Measurements from ENCODE around the gene PREP. TPM values are rescaled to one million over a fixed set of nuclear protein-coding genes. Genes with fewer than 3 reads are reported as not detected.

PREP gene
- total RNA-seq (2021) (35.8 and 36.7 TPM in 2 replicates), Bru-seq, nascent RNA (percentile 79 among the genes with signal in this experiment), BruChase-seq, experiment 1, labeled RNA remaining after a 2-hour chase (percentile 66 among the genes with signal in this experiment), BruChase-seq, experiment 2, labeled RNA remaining after a 6-hour chase (percentile 66 among the genes with signal in this experiment)
- long read RNA-seq, transcript PREP-201 (15 exons, 2,905 nt) = major isoform, 29 of 62 reads
- long read RNA-seq, partial matches to known transcripts = 9 of 62 reads
- long read RNA-seq, other reads (novel, unspliced or antisense) = 24 of 62 reads

DNA sequence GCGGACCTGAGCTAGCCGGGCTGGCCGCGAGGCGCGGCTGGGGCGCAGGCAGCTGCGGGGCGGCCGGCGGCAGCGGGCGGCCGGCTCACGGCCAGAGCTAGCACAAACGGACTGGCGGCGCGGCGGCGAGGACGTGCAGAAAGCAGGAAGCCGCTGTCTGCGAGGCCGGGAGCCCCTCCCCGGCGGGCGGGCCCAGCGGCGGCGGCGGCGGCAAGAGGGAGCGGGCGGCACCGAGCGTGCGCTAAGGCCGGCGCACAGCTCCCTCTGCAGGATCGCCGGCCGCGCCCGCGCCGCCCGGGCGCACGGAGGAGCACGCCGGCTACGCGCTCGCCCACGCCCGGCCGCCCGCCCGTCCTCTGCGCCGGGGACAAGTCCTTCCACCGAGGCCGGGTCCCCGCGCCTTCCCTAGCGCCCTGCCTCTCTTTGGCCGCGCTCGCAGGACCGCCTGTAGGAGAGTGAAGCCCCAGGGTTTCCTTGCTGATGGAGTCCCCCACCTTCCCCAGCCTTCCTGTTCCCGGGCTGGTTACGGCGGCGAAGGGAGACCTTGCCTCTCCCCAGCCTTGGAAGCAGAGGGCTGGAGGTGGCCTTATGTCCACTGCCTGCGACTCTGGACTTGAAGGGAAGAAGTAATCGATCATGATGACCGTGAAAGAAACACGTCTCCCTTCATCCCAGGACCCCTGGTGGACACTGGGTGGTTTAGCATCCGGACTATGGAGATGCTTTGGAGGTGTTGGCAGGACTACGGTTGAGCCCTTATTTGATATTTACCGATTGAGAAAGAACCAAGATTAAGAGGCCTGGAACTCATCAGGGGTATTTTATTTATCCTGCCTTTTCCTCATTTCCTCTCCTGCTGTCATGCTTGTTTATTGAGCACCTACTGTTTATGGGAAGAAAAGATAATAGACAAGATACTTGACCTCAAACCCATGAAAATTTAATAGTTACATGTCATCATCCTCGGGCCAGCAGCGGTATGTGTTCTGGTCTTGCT, at the start of gene PREP:
TSS of gene PREP (minus strand) at position 144 of the 997 bp plus-strand sequence. CDS start 191 bp downstream, outside the sequence.
- H3K4me3 ChIP-seq = peak within 1 kb of the TSS; percentile 81
- CTCF ChIA-PET = interaction anchor here (0.6 to 1.2 kb wide), 9 partner anchors 21 to 316 kb away, joined by 3 to 7 read pairs (median 3); no protein-coding TSS in a partner anchor
- peaks cover 11% of the 10 kb centered on the region; the same call in 1 of the 2 replicates for H4K20me1 ChIP-seq (ENCODE audit: insufficient read depth)
- peak within 1 kb of the TSS; percentile 84 for H3K4me2 ChIP-seq
- H3K36me3 ChIP-seq (ENCODE audit: low read depth) = no peaks in the 10 kb centered on the region
- H3K9me3 ChIP-seq (ENCODE audit: insufficient read depth, low read depth) = no peaks in the 10 kb centered on the region
- POLR2A ChIA-PET (ENCODE audit: unreplicated experiment) = interaction anchor here (0.6 to 0.8 kb wide), 4 partner anchors 14 to 318 kb away, joined by 3 to 61 read pairs (median 8); no protein-coding TSS in a partner anchor
- H3K9me2 ChIP-seq (ENCODE audit: insufficient read depth) = no peaks in the 10 kb centered on the region
- intact Hi-C loops (cut with micrococcal nuclease; ENCODE audit: unreplicated experiment) = loop anchor here (1.0 to 2.0 kb wide), 5 partner anchors 28 to 316 kb away; no protein-coding TSS in a partner anchor
- no peaks in the 10 kb centered on the region for H3K27me3 ChIP-seq (ENCODE audit: insufficient read depth, low read depth)
- peaks cover 44% of the 10 kb centered on the region for H3K79me2 ChIP-seq (ENCODE audit: low read depth)
- DNase-seq = peak; percentile 68 to 90
- TF ChIP-seq EZH2 (IDR thresholded peaks at IDR 0.05; ENCODE audit: low read depth) = no peak
- peak; percentile 96 for TF ChIP-seq CTCF (conservative IDR thresholded peaks at IDR 0.05)
- peaks cover 20% of the 10 kb centered on the region for H3K4me1 ChIP-seq (replicated peaks; ENCODE audit: insufficient read depth)
- peak within 1 kb of the TSS; percentile 69 for H3K27ac ChIP-seq
- no peaks in the 10 kb centered on the region; the same call in 1 of the 2 replicates for H3F3A ChIP-seq (ENCODE audit: insufficient read depth, low read depth)
- H2AFZ ChIP-seq = peak within 1 kb of the TSS; percentile 95
- no TSS peak for BruUV-seq (replicated peaks)

DNA sequence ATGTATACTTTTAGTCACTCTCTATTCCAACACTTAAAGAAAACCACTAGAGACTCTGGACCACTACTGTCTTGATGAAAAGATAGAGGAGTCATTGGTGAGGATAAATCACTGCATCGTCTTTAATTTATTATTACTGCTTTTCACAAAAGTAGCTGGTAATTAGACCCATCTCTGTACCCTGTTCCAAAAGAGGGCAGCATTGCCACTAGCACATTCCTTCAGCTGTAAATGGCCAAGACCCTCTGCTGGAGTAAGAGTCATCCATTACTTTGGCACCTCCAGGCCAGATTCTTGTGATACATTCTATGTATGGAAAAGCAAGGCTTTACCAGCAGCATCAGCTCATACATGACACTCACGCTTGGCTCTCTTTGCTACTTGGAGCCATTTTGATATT, 49.5 kb upstream of the PREP start:
- H3K79me2 ChIP-seq (ENCODE audit: low read depth) = no peaks in the 10 kb centered on the region
- H3F3A ChIP-seq (ENCODE audit: insufficient read depth, low read depth) = no peaks in the 10 kb centered on the region
- intact Hi-C loops (cut with micrococcal nuclease; ENCODE audit: unreplicated experiment) = no loop called here
- ChIA-PET CTCF (no interaction called here), POLR2A (ENCODE audit: unreplicated experiment) (no interaction called here)
- H2AFZ ChIP-seq = no peak overlapping the region
- no peaks in the 10 kb centered on the region for H3K27me3 ChIP-seq (ENCODE audit: insufficient read depth, low read depth)
- no peak for DNase-seq
- no TSS peak for BruUV-seq (replicated peaks)
- H3K9me3 ChIP-seq (ENCODE audit: insufficient read depth, low read depth) = 0 out of 2 replicates have a peak, but pooled peaks cover 3% of the 10 kb centered on the region
- TF ChIP-seq CTCF (conservative IDR thresholded peaks at IDR 0.05) (no peak), EZH2 (IDR thresholded peaks at IDR 0.05; ENCODE audit: low read depth) (no peak)
- no peaks in the 10 kb centered on the region for H3K4me1 ChIP-seq (replicated peaks; ENCODE audit: insufficient read depth)
- H3K36me3 ChIP-seq (ENCODE audit: low read depth) = no peaks in the 10 kb centered on the region
- H4K20me1 ChIP-seq (ENCODE audit: insufficient read depth) = no peaks in the 10 kb centered on the region
- no peak overlapping the region for H3K27ac ChIP-seq
- no peak overlapping the region for H3K4me3 ChIP-seq
- no peaks in the 10 kb centered on the region for H3K9me2 ChIP-seq (ENCODE audit: insufficient read depth)
- H3K4me2 ChIP-seq = no peak overlapping the region

- TF ChIP-seq CTCF (conservative IDR thresholded peaks at IDR 0.05) (no peak), EZH2 (IDR thresholded peaks at IDR 0.05; ENCODE audit: low read depth) (no peak)
- Histone ChIP-seq H3F3A (ENCODE audit: insufficient read depth, low read depth) (no peaks in the 10 kb centered on the region), H3K79me2 (ENCODE audit: low read depth) (no peaks in the 10 kb centered on the region), H3K4me1 (replicated peaks; ENCODE audit: insufficient read depth) (no peaks in the 10 kb centered on the region), H3K9me2 (ENCODE audit: insufficient read depth) (no peaks in the 10 kb centered on the region), H3K27me3 (ENCODE audit: insufficient read depth, low read depth) (no peaks in the 10 kb centered on the region), H2AFZ (no peak overlapping the region), H4K20me1 (ENCODE audit: insufficient read depth) (no peaks in the 10 kb centered on the region), H3K36me3 (ENCODE audit: low read depth) (no peaks in the 10 kb centered on the region), H3K27ac (no peak overlapping the region), H3K4me3 (no peak overlapping the region), H3K9me3 (ENCODE audit: insufficient read depth, low read depth) (0 out of 2 replicates have a peak, but pooled peaks cover under 1% of the 10 kb centered on the region), H3K4me2 (no peak overlapping the region)
- CTCF ChIA-PET = no interaction called here
- intact Hi-C loops (cut with micrococcal nuclease; ENCODE audit: unreplicated experiment) = no loop called here
- POLR2A ChIA-PET (ENCODE audit: unreplicated experiment) = no interaction called here
- BruUV-seq (replicated peaks) = no TSS peak
- no peak for DNase-seq
Measured at GRCh38 chr6:105449756-105450390, 47.0 kb upstream of the PREP start.

Measured in PC-9 (cell line).